HG03097 (cell line): ENCODE data around the gene PIGL.
"Not testable (repeated sequence)": the region's sequence is repeated elsewhere in the genome, so short reads cannot be mapped to it uniquely, and the experiment has no call there.

ENCODE experiments used
- ATAC-seq: cut with Tn5 transposase; IDR thresholded peaks from one replicate; pipeline ENCODE4 v1.9.1; 2021; ENCODE audit not compliant: unreplicated experiment, low FRiP score

PIGL gene

DNA sequence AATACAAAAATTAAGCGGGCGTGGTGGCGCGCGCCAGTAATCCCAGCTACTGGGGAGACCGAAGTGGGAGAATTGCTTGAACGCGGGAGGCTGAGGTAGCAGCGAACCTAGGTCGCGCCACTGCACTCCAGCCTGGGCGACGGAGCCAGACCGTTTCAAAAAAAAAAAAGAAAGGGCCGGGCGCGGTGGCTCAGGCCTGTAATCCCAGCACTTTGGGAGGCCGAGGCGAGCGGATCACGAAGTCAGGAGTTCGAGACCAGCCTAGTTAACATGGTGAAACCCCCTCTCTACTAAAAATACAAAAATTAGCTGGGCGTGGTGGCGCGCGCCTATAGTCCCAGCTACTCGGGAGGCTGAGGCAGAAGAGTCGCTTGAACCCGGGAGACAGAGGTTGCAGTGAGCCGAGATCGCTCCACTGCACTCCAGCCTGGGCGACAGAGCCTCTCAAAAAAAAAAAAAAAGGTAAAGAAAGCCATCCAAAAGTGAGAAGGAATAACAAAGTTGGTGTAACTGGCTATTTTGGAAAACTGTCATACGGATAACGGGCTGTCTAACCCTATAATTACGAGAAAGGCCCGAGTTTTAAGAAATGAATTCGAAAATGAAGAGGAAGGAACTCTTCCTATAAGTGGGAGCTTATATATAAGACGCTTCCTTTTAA is 539 bp upstream of the PIGL start:
- not testable (repeated sequence) for ATAC-seq

DNA sequence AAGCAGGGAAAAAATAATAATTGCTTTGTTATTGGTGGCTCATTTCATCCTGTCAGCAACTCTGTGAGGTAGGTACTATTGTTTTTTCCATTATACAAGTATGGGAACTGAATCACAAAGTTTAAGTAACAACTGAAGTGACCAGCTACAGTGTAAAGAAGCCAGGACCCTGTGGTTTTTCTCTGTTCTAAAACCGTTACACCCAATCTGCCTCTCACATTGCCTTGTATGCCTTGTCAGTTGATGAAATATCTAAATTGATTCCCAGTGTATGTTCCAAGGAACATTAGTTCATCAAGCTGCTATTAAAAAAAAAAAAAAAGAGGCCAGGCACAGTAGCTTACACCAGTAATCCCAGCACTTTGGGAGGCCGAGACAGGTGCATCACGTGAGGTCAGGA is 5.4 kb downstream of the PIGL start:
- no peak for ATAC-seq

DNA sequence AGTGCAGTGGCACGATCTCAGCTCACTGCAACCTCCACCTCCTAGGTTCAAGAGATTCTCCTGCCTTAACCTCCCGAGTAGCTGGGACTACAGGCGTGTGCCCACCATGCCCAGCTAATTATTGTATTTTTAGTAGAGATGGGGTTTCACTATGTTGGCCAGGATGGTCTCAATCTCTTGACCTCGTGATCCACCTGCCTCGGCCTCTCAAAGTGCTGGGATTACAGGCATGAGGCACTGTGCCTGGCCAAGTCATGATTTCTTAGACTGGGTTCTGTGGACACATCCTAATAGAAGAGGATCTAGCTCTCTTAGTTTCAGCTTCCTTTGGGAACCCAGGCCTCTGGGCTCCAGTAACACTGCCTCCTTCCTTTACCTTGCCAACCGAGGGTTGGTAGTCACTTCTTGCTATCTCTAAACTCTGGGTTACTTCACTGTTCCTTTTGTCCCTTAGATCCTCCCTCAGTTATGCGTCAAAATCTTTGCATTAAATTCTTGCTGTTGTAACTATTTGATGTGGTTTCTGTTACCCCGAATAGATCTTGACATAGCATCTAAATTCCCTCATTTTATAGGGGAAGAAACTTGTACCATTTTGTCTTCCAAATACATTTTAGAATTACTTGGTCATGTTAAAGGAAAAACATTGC is 13.0 kb downstream of the PIGL start:
- ATAC-seq: not testable (repeated sequence)

- ATAC-seq: no peak
Observed at GRCh38 chr17:16232391-16232790, 15.4 kb downstream of the PIGL start.

GRCh38 chr17:16239931-16240330 is 22.9 kb downstream of the PIGL start:
- no peak for ATAC-seq

- no peak for ATAC-seq
Observed at GRCh38 chr17:16241906-16242399, 24.9 kb downstream of the PIGL start.

DNA sequence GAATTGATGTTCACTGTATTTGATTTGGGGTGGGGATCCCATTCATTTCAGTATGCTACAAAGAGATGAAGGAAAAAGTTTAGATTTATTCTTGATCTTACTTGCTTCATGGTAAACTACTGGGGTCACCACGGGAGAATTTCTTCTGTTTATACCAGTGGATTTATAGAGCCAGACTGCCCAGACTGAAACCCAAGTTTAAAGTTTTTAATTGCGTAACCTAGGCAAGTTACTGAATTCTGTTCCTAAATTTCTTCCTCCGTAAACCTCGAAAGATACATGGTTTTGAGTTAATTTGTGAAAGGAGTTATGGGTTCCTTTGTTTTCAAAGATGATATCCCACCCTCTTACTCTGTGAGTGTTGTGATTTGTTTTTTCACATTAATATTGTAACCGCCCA is 26.4 kb downstream of the PIGL start:
- ATAC-seq: no peak

GRCh38 chr17:16243801-16244567 is 27.0 kb downstream of the PIGL start:
- ATAC-seq: no peak

DNA sequence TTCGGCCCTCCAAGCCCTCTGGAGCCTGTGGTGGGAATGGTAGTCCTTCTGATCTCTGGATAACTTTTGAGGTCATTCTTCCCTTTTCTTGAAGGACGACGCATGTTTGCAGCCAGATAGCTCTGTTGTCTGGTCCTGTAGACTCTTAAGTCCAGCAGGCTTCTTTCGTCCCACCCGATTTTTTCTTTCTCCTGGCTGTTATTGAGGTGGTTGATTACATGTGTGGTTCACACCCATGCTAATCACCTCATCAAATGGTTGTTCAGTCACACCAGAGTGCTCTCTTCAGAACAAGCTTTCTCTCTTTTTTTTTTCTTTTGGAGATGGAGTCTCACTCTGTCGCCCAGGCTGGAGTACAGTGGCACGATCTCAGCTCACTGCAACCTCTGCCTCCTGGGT is 30.6 kb downstream of the PIGL start:
- ATAC-seq: no peak

- no peak for ATAC-seq
Observed at GRCh38 chr17:16250635-16251034, 33.6 kb downstream of the PIGL start.

GRCh38 chr17:16251043-16251442 is 34.0 kb downstream of the PIGL start:
- no peak for ATAC-seq

DNA sequence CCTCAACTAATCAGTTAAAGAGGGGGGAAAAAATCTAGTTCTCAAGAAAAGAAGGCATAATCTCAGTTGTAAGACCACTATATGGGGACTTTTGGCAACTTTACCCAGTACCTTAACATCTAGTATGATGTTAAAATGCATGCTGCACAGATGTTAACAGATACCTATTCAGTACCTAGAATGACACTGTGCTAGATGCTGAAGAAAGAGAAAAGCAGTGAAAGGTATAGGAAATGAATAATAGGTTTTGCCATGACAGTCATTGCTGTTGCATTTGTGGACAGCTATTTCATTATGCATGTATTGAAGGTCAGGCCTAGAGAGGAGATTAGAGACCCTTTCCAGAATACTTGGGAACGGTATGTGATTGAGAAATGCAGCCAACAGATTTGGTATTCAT is 34.5 kb downstream of the PIGL start:
- no peak for ATAC-seq

DNA sequence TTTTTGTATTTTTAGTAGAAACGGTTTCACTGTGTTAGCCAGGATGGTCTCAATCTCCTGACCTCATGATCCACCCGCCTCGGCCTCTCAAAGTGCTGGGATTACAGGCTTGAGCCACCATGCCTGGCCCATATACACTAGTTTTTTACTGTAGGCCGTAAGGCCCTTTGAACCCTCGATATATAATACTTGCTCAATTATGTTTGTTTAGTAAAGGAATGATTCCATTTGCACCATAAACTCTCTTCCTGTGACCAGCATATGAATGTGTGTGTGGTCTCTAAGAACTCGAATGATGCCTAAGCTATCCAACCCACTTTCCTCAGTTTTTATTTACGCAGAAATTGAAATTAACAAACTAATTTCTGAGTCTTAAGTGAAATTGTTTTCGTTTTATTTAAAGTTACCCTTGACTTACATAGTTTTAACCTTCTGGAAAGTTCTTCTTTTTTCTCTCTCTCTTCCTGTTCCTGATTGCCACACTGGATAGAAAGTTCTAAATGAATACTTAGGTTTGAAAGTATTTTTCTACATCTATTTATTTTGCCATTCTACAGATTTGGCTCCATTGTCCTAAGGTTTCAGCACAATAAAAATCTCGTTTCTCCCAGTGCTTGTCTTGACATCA is 37.9 kb downstream of the PIGL start:
- no peak for ATAC-seq

- ATAC-seq: no peak
Observed at GRCh38 chr17:16255481-16255921, 38.5 kb downstream of the PIGL start.

GRCh38 chr17:16258901-16259300 is 41.9 kb downstream of the PIGL start:
- ATAC-seq: no peak

- ATAC-seq: no peak
Observed at GRCh38 chr17:16259926-16260325, 42.9 kb downstream of the PIGL start.

- no peak for ATAC-seq
Observed at GRCh38 chr17:16261049-16261448, 44.0 kb downstream of the PIGL start.

DNA sequence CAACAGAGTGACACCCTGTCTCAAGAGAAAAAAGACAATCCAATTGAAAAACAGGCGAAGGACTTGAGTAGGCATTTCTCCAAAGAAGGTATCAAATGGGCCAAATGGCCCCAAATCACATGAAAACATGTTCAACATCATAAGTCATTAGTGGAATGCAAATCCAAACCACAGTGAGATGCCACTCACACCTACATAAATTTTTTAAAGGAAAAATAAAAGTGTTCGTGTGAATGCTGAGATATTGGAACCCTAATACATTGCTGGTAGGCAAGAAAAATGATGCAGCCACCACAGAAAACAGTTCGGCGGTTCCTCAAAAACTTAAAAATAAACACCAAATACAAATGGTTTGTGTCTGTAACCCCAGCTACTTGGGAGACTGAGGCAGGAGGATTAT is 45.2 kb downstream of the PIGL start:
- ATAC-seq: no peak

DNA sequence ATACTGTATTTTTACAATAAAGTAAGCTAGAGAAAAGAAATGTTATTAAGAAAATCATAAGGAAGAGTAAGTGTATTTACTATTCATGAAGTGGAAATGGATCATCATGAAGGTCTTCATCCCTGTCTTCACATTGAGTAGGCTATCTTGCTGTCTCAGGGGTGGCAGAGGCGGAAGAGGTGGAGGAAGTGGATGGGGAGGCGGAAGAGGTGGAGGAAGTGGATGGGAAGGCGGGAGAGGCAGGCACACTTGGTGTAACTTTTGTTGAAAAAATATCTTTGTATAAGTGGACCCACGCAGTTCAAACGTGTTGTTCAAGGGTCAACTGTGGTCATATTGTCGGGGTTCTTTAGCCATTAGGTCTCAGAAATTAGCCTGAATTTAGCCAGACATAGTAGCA is 50.2 kb downstream of the PIGL start:
- no peak for ATAC-seq

DNA sequence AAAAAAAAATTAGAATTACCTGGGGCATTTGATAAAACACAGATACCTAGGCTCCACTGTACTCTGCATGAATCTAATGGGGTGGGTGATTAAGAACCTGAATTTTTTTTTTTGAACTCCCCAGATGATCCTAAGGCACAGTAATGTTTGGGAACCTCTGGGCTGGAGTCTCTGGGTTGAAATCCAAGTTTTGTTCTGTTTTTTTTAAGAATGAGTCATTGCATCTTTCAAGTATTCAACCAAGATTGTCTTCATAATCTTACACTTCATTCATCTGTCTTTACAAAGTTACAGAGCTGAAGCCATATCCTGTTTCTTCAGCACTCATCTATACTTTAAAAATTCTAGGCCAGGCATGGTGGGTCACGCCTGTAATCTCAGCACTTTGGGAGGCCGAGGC is 52.6 kb downstream of the PIGL start:
- no peak for ATAC-seq
